Smooth muscle cell (in vitro differentiated cells): ENCODE results near the gene SUPT20H. TPM values are rescaled to one million over a fixed set of nuclear protein-coding genes. Genes with fewer than 3 reads are reported as not detected.

Experiments
- DNase-seq: peaks from one replicate; lab custom pipeline; 2025; ENCODE audit not compliant: unreplicated experiment; lab: John Stamatoyannopoulos, UW
- H2AFZ ChIP-seq: fragments of 200-600 bp; sonication (generic); 2 replicates; pipeline ENCODE4 v1.6.0; 2016; ENCODE audit warnings: antibody characterized with exemption, low read depth, mild to moderate bottlenecking
- H3F3A ChIP-seq: fragments of 200-600 bp; sonication (generic); 2 replicates; pipeline ENCODE4 v1.6.0; 2017; ENCODE audit warnings: antibody characterized with exemption, low read depth
- H3K27ac ChIP-seq: fragments of 200-600 bp; sonication (generic); 2 replicates; pipeline ENCODE4 v1.5.1; 2016; ENCODE audit warnings: low read depth, mild to moderate bottlenecking
- H3K27me3 ChIP-seq: fragments of 200-600 bp; sonication (generic); 2 replicates; pipeline ENCODE4 v1.6.1; 2016; ENCODE audit warnings: low read depth, mild to moderate bottlenecking
- H3K36me3 ChIP-seq: fragments of 200-600 bp; sonication (generic); 2 replicates; pipeline ENCODE4 v1.5.1; 2016; ENCODE audit warnings: low read depth
- H3K4me1 ChIP-seq: fragments of 200-600 bp; sonication (generic); 2 replicates; pipeline ENCODE4 v1.5.1; 2016; ENCODE audit warnings: low read depth
- H3K4me2 ChIP-seq: fragments of 200-600 bp; sonication (generic); 2 replicates; pipeline ENCODE4 v1.6.0; 2016; ENCODE audit warnings: mild to moderate bottlenecking
- H3K4me3 ChIP-seq: fragments of 200-600 bp; sonication (generic); 2 replicates; pipeline ENCODE4 v1.5.1; 2016; ENCODE audit warnings: mild to moderate bottlenecking
- H3K79me2 ChIP-seq: fragments of 200-600 bp; sonication (generic); 2 replicates; pipeline ENCODE4 v1.6.0; 2016; ENCODE audit warnings: low read depth, mild to moderate bottlenecking
- H3K9ac ChIP-seq: fragments of 200-600 bp; sonication (generic); 2 replicates; pipeline ENCODE4 v1.6.0; 2016; ENCODE audit warnings: low read depth
- H3K9me3 ChIP-seq: fragments of 200-600 bp; sonication (generic); replicated peaks from 2 replicates; pipeline ENCODE4 v1.5.1; 2016; ENCODE audit warnings: low read depth
- H4K20me1 ChIP-seq: fragments of 200-600 bp; sonication (generic); 2 replicates; pipeline ENCODE4 v1.6.0; 2016; ENCODE audit warnings: low read depth
- WGBS: methylation state at CpG from one replicate; pipeline ENCODE4 v1.1.7; 2016; ENCODE audit warnings: low lambda C conversion rate; 5-methylcytosine and 5-hydroxymethylcytosine counted together
- polyA plus RNA-seq: library from polyadenylated mRNA; unstranded; fragments of >200 nt; fragmentation: Nextera tagmentation; extraction: Ambion mirVana; gene quantifications from 2 replicates; pipeline ENCODE4 v1.2.1, GENCODE V29; 2016
- total RNA-seq: library from RNA; depleted of rRNA; stranded (reverse); fragments of >200 nt; gene quantifications from 2 replicates; pipeline ENCODE4 v1.2.3, GENCODE V29; 2014
- TF ChIP-seq, protein P1 (sequence below): fragments of 200-600 bp; sonication (generic); IDR thresholded peaks from 2 replicates; pipeline ENCODE4 v1.5.1; 2017; ENCODE audit warnings: borderline replicate concordance, mild to moderate bottlenecking, antibody characterized with exemption; ENCODE audit not compliant: insufficient read depth, poor library complexity, severe bottlenecking

SUPT20H gene
- total and polyA plus RNA-seq, 2 experiments from 2014 or later = 46.9 to 116 TPM

GRCh38 chr13:37011788-37012187 is 47.7 kb downstream of the SUPT20H start:
- 86% methylated on average over 2 of the region's 2 CpGs for WGBS
- no peak overlapping the region for H3K9ac ChIP-seq
- H3K79me2 ChIP-seq = no peaks in the 10 kb centered on the region
- H2AFZ ChIP-seq = no peak overlapping the region
- H3K36me3 ChIP-seq = peaks cover 57% of the 10 kb centered on the region
- H3K4me1 ChIP-seq = no peaks in the 10 kb centered on the region
- TF ChIP-seq, protein P1, sequence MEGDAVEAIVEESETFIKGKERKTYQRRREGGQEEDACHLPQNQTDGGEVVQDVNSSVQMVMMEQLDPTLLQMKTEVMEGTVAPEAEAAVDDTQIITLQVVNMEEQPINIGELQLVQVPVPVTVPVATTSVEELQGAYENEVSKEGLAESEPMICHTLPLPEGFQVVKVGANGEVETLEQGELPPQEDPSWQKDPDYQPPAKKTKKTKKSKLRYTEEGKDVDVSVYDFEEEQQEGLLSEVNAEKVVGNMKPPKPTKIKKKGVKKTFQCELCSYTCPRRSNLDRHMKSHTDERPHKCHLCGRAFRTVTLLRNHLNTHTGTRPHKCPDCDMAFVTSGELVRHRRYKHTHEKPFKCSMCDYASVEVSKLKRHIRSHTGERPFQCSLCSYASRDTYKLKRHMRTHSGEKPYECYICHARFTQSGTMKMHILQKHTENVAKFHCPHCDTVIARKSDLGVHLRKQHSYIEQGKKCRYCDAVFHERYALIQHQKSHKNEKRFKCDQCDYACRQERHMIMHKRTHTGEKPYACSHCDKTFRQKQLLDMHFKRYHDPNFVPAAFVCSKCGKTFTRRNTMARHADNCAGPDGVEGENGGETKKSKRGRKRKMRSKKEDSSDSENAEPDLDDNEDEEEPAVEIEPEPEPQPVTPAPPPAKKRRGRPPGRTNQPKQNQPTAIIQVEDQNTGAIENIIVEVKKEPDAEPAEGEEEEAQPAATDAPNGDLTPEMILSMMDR = no peak
- H3F3A ChIP-seq = peaks cover 31% of the 10 kb centered on the region
- no peak overlapping the region for H3K4me3 ChIP-seq
- H3K27me3 ChIP-seq = no peaks in the 10 kb centered on the region
- H3K4me2 ChIP-seq = no peak overlapping the region
- no peak overlapping the region for H3K27ac ChIP-seq
- no peak for DNase-seq
- H3K9me3 ChIP-seq = no peaks in the 10 kb centered on the region
- peaks cover 4% of the 10 kb centered on the region for H4K20me1 ChIP-seq

GRCh38 chr13:37011002-37011401 is 48.5 kb downstream of the SUPT20H start:
- peaks cover 59% of the 10 kb centered on the region for H3K36me3 ChIP-seq
- DNase-seq = no peak
- no peak overlapping the region for H3K9ac ChIP-seq
- TF ChIP-seq, protein P1 = no peak
- no peak overlapping the region for H3K4me2 ChIP-seq
- H3F3A ChIP-seq = peaks cover 31% of the 10 kb centered on the region
- H3K27me3 ChIP-seq = no peaks in the 10 kb centered on the region
- 91% methylated on average over 1 of the region's 1 CpG for WGBS
- H3K4me1 ChIP-seq = no peaks in the 10 kb centered on the region
- no peak overlapping the region for H2AFZ ChIP-seq
- H3K9me3 ChIP-seq = no peaks in the 10 kb centered on the region
- no peak overlapping the region for H3K4me3 ChIP-seq
- no peaks in the 10 kb centered on the region for H3K79me2 ChIP-seq
- peak overlapping the region; percentile 24 for H3K27ac ChIP-seq
- H4K20me1 ChIP-seq = peaks cover 4% of the 10 kb centered on the region

DNA sequence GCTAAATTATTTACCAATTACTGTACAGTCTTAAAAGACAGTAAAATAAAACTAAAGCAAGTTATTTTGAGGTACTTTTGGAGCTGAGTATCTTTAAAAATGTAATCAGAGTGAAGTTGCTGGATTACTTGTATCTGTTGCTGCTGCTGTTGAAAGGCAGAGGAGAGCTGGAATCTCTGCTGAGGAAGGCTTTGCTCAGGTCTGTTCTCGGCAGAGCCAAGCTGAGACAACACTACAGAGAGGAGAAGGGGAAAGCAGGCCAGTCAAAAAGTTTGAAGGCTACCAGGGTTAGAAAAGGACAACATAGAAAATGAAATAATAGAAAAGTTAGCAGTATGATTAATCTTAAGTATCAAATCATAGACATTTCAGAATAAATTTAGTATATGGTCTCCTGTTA is 49.1 kb downstream of the SUPT20H start:
- no peaks in the 10 kb centered on the region for H3K79me2 ChIP-seq
- WGBS = 76% methylated on average over 1 of the region's 1 CpG
- no peak overlapping the region for H3K4me2 ChIP-seq
- H3K4me3 ChIP-seq = no peak overlapping the region
- H3K9me3 ChIP-seq = no peaks in the 10 kb centered on the region
- no peaks in the 10 kb centered on the region for H3K4me1 ChIP-seq
- no peak for DNase-seq
- H3K36me3 ChIP-seq = peaks cover 55% of the 10 kb centered on the region
- H3K9ac ChIP-seq = no peak overlapping the region
- peak overlapping the region; percentile 24 for H3K27ac ChIP-seq
- no peak overlapping the region for H2AFZ ChIP-seq
- peaks cover 4% of the 10 kb centered on the region for H4K20me1 ChIP-seq
- H3F3A ChIP-seq = peaks cover 31% of the 10 kb centered on the region
- TF ChIP-seq, protein P1 = no peak
- H3K27me3 ChIP-seq = no peaks in the 10 kb centered on the region

DNA sequence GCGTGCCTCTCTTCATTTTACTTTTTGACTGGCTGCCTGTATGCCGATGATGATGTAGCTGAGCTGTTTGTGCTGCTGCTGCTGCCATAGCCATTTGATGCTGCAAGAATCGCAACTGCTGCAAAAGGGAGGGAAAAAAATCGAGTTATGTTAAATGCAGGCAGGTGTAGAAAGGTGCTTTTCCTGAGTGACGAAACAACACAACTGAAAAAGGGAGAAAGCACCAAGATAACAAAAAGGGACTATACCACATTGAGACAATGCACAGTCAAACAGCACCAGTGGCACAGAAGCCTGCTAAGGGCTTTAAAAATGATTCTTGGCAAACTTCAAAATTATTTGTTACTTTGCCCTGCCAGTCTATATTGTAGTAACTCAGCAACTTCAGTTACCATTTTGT is 49.8 kb downstream of the SUPT20H start:
- no peak overlapping the region for H2AFZ ChIP-seq
- H4K20me1 ChIP-seq = peaks cover 2% of the 10 kb centered on the region
- no peaks in the 10 kb centered on the region for H3K9me3 ChIP-seq
- no peak overlapping the region for H3K4me2 ChIP-seq
- no peak overlapping the region for H3K9ac ChIP-seq
- H3K4me1 ChIP-seq = no peaks in the 10 kb centered on the region
- no peaks in the 10 kb centered on the region for H3K79me2 ChIP-seq
- 95% methylated on average over 5 of the region's 5 CpGs for WGBS
- peaks cover 31% of the 10 kb centered on the region for H3F3A ChIP-seq
- no peak overlapping the region for H3K4me3 ChIP-seq
- H3K36me3 ChIP-seq = peaks cover 59% of the 10 kb centered on the region
- no peak for DNase-seq
- TF ChIP-seq, protein P1 = no peak
- H3K27me3 ChIP-seq = no peaks in the 10 kb centered on the region
- no peak overlapping the region for H3K27ac ChIP-seq
